NAMALWA (cell line): ENCODE data around the gene C11orf86.

Source experiments
- DNase-seq: peaks from one replicate; pipeline ENCODE4 v3.0.0-alpha.2; 2015; ENCODE audit warnings: low spot score

Gene C11orf86

DNA sequence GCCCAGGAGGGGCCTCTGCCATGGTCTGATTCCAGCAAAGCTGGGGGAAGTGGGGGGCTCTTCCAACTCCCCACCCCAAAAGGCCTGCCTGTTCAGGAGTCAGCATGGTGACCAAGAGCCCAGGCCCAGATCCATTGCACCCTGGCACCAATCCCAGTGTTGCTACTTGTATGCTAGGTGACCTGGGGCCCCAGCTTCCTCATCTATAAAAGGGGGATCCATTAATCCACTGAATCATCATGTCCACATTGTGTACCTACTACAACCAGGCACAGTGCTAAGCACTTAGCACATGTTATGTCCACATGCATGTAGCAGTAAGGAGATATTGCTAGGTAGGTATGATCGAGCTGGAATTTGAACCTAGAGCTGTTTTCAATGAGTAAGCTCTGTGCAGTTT is 49.9 kb downstream of the C11orf86 start:
- DNase-seq: no peak

DNA sequence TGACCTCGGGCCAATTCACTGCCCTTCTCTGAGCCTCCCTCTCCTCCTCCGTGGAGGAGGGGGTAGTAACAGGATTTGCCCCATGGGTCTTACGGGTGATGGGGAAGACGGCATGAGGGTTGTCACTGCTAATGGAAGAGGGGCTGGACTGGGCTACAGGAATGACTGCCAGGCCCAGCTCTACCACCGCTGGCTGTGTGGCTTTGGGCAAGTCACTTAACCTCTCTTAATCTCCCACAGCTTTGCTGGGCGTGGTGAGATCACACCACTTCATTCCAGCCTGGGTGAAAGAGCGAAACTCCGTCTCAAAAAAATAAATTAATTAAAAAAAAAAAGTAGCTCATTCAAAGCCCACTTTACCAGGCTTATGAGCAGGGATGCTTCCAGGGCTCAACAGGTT is 50.6 kb downstream of the C11orf86 start:
- no peak for DNase-seq
